ENCODE measurements around the gene STIP1.
"Not testable (repeated sequence)": the region's sequence is repeated elsewhere in the genome, so short reads cannot be mapped to it uniquely, and the experiment has no call there.

DNA sequence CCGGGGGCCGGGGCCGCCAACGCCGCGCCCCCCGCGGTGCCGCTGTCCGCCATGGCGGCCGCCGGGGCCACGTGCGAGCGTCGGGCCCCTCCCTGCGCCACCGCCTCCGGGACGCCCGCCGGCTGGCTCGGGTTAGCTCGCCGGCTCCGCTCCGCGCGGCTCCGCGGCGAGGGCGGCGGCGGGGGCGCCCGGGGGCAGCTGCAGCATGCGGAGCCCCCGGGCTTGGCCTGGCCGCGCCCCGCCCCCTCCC lies 60.6 kb downstream of the STIP1 start:
- TF ChIP-seq, protein P1, sequence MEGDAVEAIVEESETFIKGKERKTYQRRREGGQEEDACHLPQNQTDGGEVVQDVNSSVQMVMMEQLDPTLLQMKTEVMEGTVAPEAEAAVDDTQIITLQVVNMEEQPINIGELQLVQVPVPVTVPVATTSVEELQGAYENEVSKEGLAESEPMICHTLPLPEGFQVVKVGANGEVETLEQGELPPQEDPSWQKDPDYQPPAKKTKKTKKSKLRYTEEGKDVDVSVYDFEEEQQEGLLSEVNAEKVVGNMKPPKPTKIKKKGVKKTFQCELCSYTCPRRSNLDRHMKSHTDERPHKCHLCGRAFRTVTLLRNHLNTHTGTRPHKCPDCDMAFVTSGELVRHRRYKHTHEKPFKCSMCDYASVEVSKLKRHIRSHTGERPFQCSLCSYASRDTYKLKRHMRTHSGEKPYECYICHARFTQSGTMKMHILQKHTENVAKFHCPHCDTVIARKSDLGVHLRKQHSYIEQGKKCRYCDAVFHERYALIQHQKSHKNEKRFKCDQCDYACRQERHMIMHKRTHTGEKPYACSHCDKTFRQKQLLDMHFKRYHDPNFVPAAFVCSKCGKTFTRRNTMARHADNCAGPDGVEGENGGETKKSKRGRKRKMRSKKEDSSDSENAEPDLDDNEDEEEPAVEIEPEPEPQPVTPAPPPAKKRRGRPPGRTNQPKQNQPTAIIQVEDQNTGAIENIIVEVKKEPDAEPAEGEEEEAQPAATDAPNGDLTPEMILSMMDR (IDR thresholded peaks at IDR 0.05): not testable (repeated sequence)
- not testable (repeated sequence) for TF ChIP-seq POLR2A (IDR thresholded peaks at IDR 0.05)

Data from lower leg skin (tissue), 3 donors.